GM10248 (cell line): Measurements from ENCODE around the gene LCE4A.

Source experiments
- CTCF ChIA-PET: fragments of 300-600 bp; sonication (Branson Sonifier 250); formaldehyde crosslinking; extraction: SDS; loops from one replicate; lab custom pipeline; 2021; ENCODE audit warnings: antibody characterized with exemption; lab: Yijun Ruan, JAX
- POLR2A ChIA-PET: fragments of 350-650 bp; sonication (Branson Sonifier 250); formaldehyde crosslinking; extraction: SDS; loops from one replicate; lab custom pipeline; 2020; ENCODE audit warnings: antibody characterized with exemption; lab: Yijun Ruan, JAX
- DNase-seq: peaks from one replicate; pipeline ENCODE4 v3.0.0; 2012; ENCODE audit errors: extremely low spot score
- CTCF ChIP-seq: IDR thresholded peaks from 2 replicates; pipeline ENCODE4 v1.5.1; 2012; ENCODE audit warnings: mild to moderate bottlenecking, low read depth; ENCODE audit errors: extremely low read depth, missing control alignments, control extremely low read depth

The LCE4A gene

GRCh38 chr1:152758636-152759035, 50.7 kb downstream of the LCE4A start:
- TF ChIP-seq CTCF: no peak
- ChIA-PET CTCF (interaction anchor here (2.1 kb wide), 1 partner anchor 19 kb away, joined by 5 read pairs; no protein-coding TSS in a partner anchor), POLR2A (no interaction called here)
- no peak for DNase-seq
